K562 (cell line): ENCODE results near the gene ST6GALNAC5. TPM values are rescaled to one million over a fixed set of nuclear protein-coding genes. Genes with fewer than 3 reads are reported as not detected.

Source experiments
- ATAC-seq: fragments of 200-7000 bp; cut with Tn5 transposase; 3 replicates; pipeline ENCODE4 v1.9.1; 2020; ENCODE audit warnings: moderate library complexity
- BruUV-seq: library from RNA; stranded (reverse); fragments of 400-500 nt; replicated peaks from 2 replicates; lab custom pipeline; 2021; lab: Mats Ljungman, UMichigan
- CTCF ChIA-PET: fragments of 300-600 bp; formaldehyde crosslinking; extraction: SDS; loops from one replicate; lab custom pipeline; 2021; ENCODE audit warnings: low intra/inter-chr PET ratio; lab: Yijun Ruan, JAX
- POLR2A ChIA-PET: fragments of 300-600, 350-650 bp; sonication (Branson Sonifier 250); formaldehyde crosslinking; extraction: SDS; loops from one replicate; lab custom pipeline; 2021; ENCODE audit warnings: antibody characterized with exemption, inconsistent platforms; lab: Yijun Ruan, JAX
- DNase-seq, 4 experiments: peaks; one replicate each; pipeline versions ENCODE4 v3.0.0 to v3.0.0-alpha.2; 2011 to 2018; ENCODE audit warnings: low spot score in 3 of 4, mixed read lengths in 3 of 4; ENCODE audit errors: extremely low read depth in 1 of 4
- FAIRE-seq: peaks from 2 replicates; lab custom pipeline; 2011; peaks lifted over from hg19 to GRCh38; lab: Jason Lieb, UNC
- H2AFZ ChIP-seq: 2 replicates; pipeline ENCODE4 v1.6.0; 2011; ENCODE audit warnings: low read depth, low read length, control low read depth, inconsistent platforms
- H3K27ac ChIP-seq: fragments of 200-600 bp; 3 replicates; pipeline ENCODE4 v1.8.0; 2011; ENCODE audit warnings: low read depth, mild to moderate bottlenecking, control low read depth, inconsistent platforms, low read length, moderate library complexity, mixed read lengths; ENCODE audit errors: extremely low read depth
- H3K27me3 ChIP-seq, 2 experiments: fragments of 300-600 bp in 1 of 2; 2 replicates in 1 of 2; 3 replicates in 1 of 2; pipeline versions ENCODE4 v1.6.0 to v1.8.0; 2011; ENCODE audit warnings: inconsistent platforms in 2 of 2, low read length in 2 of 2, mild to moderate bottlenecking in 1 of 2, mixed read lengths in 1 of 2, moderate library complexity in 1 of 2; ENCODE audit not compliant: control insufficient read depth in 2 of 2, insufficient read depth in 2 of 2
- H3K36me3 ChIP-seq: fragments of 300-600 bp; 3 replicates; pipeline ENCODE4 v1.8.0; 2011; ENCODE audit warnings: mild to moderate bottlenecking, low read length, inconsistent platforms; ENCODE audit not compliant: control insufficient read depth, insufficient read depth
- H3K4me1 ChIP-seq, 2 experiments: fragments of 200-600 bp in 1 of 2; replicated peaks in 1 of 2; 2 replicates in 1 of 2; 3 replicates in 1 of 2; pipeline versions ENCODE4 v1.5.1 to v1.8.0; 2011; ENCODE audit warnings: inconsistent platforms in 2 of 2, low read length in 2 of 2, mild to moderate bottlenecking in 1 of 2, mixed read lengths in 1 of 2, moderate library complexity in 1 of 2; ENCODE audit not compliant: control insufficient read depth in 2 of 2, insufficient read depth in 2 of 2
- H3K4me2 ChIP-seq: 2 replicates; pipeline ENCODE4 v1.6.1; 2011; ENCODE audit warnings: low read length, control low read depth, inconsistent platforms, mixed read lengths; ENCODE audit not compliant: insufficient read depth
- H3K4me3 ChIP-seq: fragments of 200-600 bp; sonication (generic), shearing (Covaris generic); 2 replicates; pipeline ENCODE4 v1.5.1; 2016; ENCODE audit warnings: control low read depth, inconsistent platforms
- H3K79me2 ChIP-seq: fragments of 200-600 bp; 3 replicates; pipeline ENCODE4 v1.8.0; 2011; ENCODE audit warnings: low read length, inconsistent platforms; ENCODE audit not compliant: control insufficient read depth, insufficient read depth
- H3K9ac ChIP-seq, 2 experiments: 2 replicates each; pipeline versions ENCODE4 v1.6.0 to v1.6.1; 2011; ENCODE audit warnings: low read depth in 2 of 2, low read length in 2 of 2, control low read depth in 1 of 2, inconsistent platforms in 1 of 2, mild to moderate bottlenecking in 1 of 2, mixed read lengths in 1 of 2; ENCODE audit not compliant: insufficient read depth in 1 of 2
- H3K9me1 ChIP-seq: one replicate; pipeline ENCODE4 v1.6.0; 2011; ENCODE audit warnings: inconsistent platforms, mild to moderate bottlenecking, low read length, moderate library complexity; ENCODE audit not compliant: control insufficient read depth, insufficient read depth
- H3K9me3 ChIP-seq: replicated peaks from 2 replicates; pipeline ENCODE4 v1.5.1; 2011; ENCODE audit warnings: low read depth, low read length, inconsistent platforms; ENCODE audit not compliant: control insufficient read depth, insufficient read depth
- H4K20me1 ChIP-seq: replicated peaks from 2 replicates; pipeline ENCODE4 v1.6.1; 2011; ENCODE audit warnings: low read length, inconsistent platforms, mixed read lengths; ENCODE audit not compliant: control insufficient read depth, insufficient read depth
- ATF7 ChIP-seq: fragments of 450-650 bp; IDR thresholded peaks from 2 replicates; pipeline ENCODE4 v1.7.1; 2014; ENCODE audit warnings: mild to moderate bottlenecking, moderate library complexity
- BCOR ChIP-seq: fragments of 450-650 bp; IDR thresholded peaks from 2 replicates; pipeline ENCODE4 v1.6.1; 2016
- CREB5 ChIP-seq: fragments of 250-450 bp; sonication (Bioruptor Pico); IDR thresholded peaks from 2 replicates; pipeline ENCODE4 v1.5.0; 2020; ENCODE audit warnings: mild to moderate bottlenecking
- DACH1 ChIP-seq: fragments of 450-650 bp; IDR thresholded peaks from 2 replicates; pipeline ENCODE4 v1.6.1; 2018; ENCODE audit not compliant: partially characterized antibody
- HCFC1 ChIP-seq: IDR thresholded peaks from 2 replicates; pipeline ENCODE4 v1.6.1; 2012; ENCODE audit warnings: low read depth, low read length, improper control_type of control experiment
- NCOR1 ChIP-seq: fragments of 450-650 bp; IDR thresholded peaks from 2 replicates; pipeline ENCODE4 v1.6.1; 2016; ENCODE audit warnings: mild to moderate bottlenecking, moderate library complexity
- NFIC ChIP-seq: fragments of 450-650 bp; IDR thresholded peaks from 2 replicates; pipeline ENCODE4 v1.6.1; 2017; ENCODE audit warnings: mild to moderate bottlenecking, inconsistent platforms
- RUNX1 ChIP-seq: sonication (generic); IDR thresholded peaks from 2 replicates; pipeline ENCODE4 v1.6.1; 2016; ENCODE audit warnings: antibody characterized with exemption, low read depth
- SMARCA4 ChIP-seq: fragments of 450-650 bp; IDR thresholded peaks from 2 replicates; pipeline ENCODE4 v1.6.1; 2016
- TEAD1 ChIP-seq, 2 experiments: fragments of 450-650 bp in 1 of 2; sonication (generic) in 1 of 2; formaldehyde crosslinking; IDR thresholded peaks; 2 replicates each; pipeline versions ENCODE4 v1.4.0 to v1.8.0; 2020 to 2022; ENCODE audit warnings: mild to moderate bottlenecking in 2 of 2, missing genetic modification reagents in 1 of 2
- XRCC3 ChIP-seq: fragments of 450-650 bp; IDR thresholded peaks from 2 replicates; pipeline ENCODE4 v1.6.1; 2017; ENCODE audit warnings: mild to moderate bottlenecking, moderate library complexity
- ZBED1 ChIP-seq: IDR thresholded peaks from 2 replicates; pipeline ENCODE4 v1.6.1; 2014
- ZNF224 ChIP-seq: sonication (generic); formaldehyde crosslinking; IDR thresholded peaks from 2 replicates; pipeline ENCODE4 v1.8.0; 2022; ENCODE audit warnings: mild to moderate bottlenecking, missing genetic modification reagents
- ZNF24 ChIP-seq: fragments of 450-650 bp; IDR thresholded peaks from 2 replicates; pipeline ENCODE4 v1.6.1; 2016
- WGBS: fragments of 100-300 bp; shearing (Covaris generic); methylation state at CpG from one replicate; pipeline ENCODE4 v1.1.6; 2016; ENCODE audit warnings: low coverage, mixed read lengths; ENCODE audit not compliant: insufficient coverage; ENCODE audit errors: missing lambda C conversion rate; 5-methylcytosine and 5-hydroxymethylcytosine counted together
- in situ Hi-C: fragments of 300-500 bp; cut with MboI; formaldehyde crosslinking; loops from 4 replicates; pipeline ENCODE4 v1.15.0; 2018; ENCODE audit warnings: inconsistent platforms, mixed read lengths
- intact Hi-C: fragments of 100-400 bp; cut with micrococcal nuclease; formaldehyde crosslinking; loops from 2 replicates; pipeline ENCODE4 v1.14.2; 2022
- polyA plus RNA-seq, 8 experiments: library from polyadenylated mRNA; depleted of rRNA in 4 of 8; stranded (reverse) in 5 of 8; unstranded in 3 of 8; fragments of >200 nt; fragmentation: Nextera tagmentation in 2 of 8; fragmentation: Illumina TruSeq in 1 of 8; extraction: Ambion mirVana in 2 of 8; extraction: Trizol in 1 of 8; gene quantifications; 2 replicates each; pipeline versions ENCODE4 v1.2.1 to v1.2.3, GENCODE V29; 2011 to 2014; ENCODE audit warnings: inconsistent platforms in 1 of 8, missing spikeins in 1 of 8
- total RNA-seq, 7 experiments: library from RNA; depleted of rRNA in 6 of 7; stranded (reverse); fragments of >200 nt in 6 of 7; fragmentation: Illumina TruSeq in 2 of 7; extraction: Trizol in 2 of 7; gene quantifications; 2 replicates each; pipeline versions ENCODE4 v1.2.1 to v1.2.3, GENCODE V29; 2011 to 2021; ENCODE audit warnings: low replicate concordance in 1 of 7
- TF ChIP-seq, protein P1 (sequence below): fragments of 250-450 bp; sonication (Bioruptor Pico); IDR thresholded peaks from 2 replicates; pipeline ENCODE4 v1.5.0; 2020; ENCODE audit warnings: mild to moderate bottlenecking, borderline replicate concordance
- TF ChIP-seq, protein P2 (sequence below): fragments of 450-650 bp; formaldehyde crosslinking; IDR thresholded peaks from 2 replicates; pipeline ENCODE4 v1.4.0; 2020; ENCODE audit warnings: mild to moderate bottlenecking

Gene ST6GALNAC5
- total and polyA plus RNA-seq, 9 of the 15 experiments (the other 6 are each of a cell fraction or from before 2014, with no cell fraction given), result 0.04 to 0.14 TPM; not detected in 7

- H3K36me3 ChIP-seq, result no peaks in the 10 kb centered on the region
- no peaks in the 10 kb centered on the region for H3K79me2 ChIP-seq
- CTCF ChIA-PET, result no interaction called here
- no peaks in the 10 kb centered on the region for H4K20me1 ChIP-seq
- FAIRE-seq, result no peak
- no peak overlapping the region for H3K4me3 ChIP-seq
- DNase-seq, result no peak
- in situ Hi-C loops, result no loop called here
- H3K9me3 ChIP-seq, result no peaks in the 10 kb centered on the region
- ATAC-seq, result no peak
- H3K27me3 ChIP-seq, result no peaks in the 10 kb centered on the region
- no peak overlapping the region for H2AFZ ChIP-seq
- H3K9ac ChIP-seq, result no peak overlapping the region
- no peak overlapping the region for H3K27ac ChIP-seq
- intact Hi-C loops, result no loop called here
- TF ChIP-seq ZBED1 (no peak), HCFC1 (no peak), NCOR1 (no peak), ATF7 (no peak), DACH1 (no peak), ZNF24 (no peak)
- no peaks in the 10 kb centered on the region for H3K9me1 ChIP-seq
- no TSS peak for BruUV-seq
- H3K4me1 ChIP-seq, result no peaks in the 10 kb centered on the region
- no peak overlapping the region for H3K4me2 ChIP-seq
- WGBS, result 3% methylated on average over 2 of the region's 2 CpGs
- POLR2A ChIA-PET, result no interaction called here
Observed at GRCh38 chr1:76861149-76861548, 6.1 kb upstream of the ST6GALNAC5 start.

- DNase-seq (no peak), FAIRE-seq (no peak), ATAC-seq (no peak)
- Histone ChIP-seq H2AFZ (no peak overlapping the region), H3K27me3 (peaks cover 0 to 3% of the 10 kb centered on the region in 2 experiments; a peak in 2 of 5 replicates), H4K20me1 (no peaks in the 10 kb centered on the region), H3K4me2 (no peak overlapping the region), H3K36me3 (no peaks in the 10 kb centered on the region), H3K4me1 (peaks cover 0 to 3% of the 10 kb centered on the region in 2 experiments; a peak in 1 of 5 replicates), H3K27ac (no peak overlapping the region), H3K9me1 (no peaks in the 10 kb centered on the region), H3K9ac (no peak overlapping the region), H3K79me2 (no peaks in the 10 kb centered on the region), H3K4me3 (no peak overlapping the region), H3K9me3 (no peaks in the 10 kb centered on the region)
- BruUV-seq, result no TSS peak
- POLR2A ChIA-PET, result no interaction called here
- intact Hi-C loops, result no loop called here
- CTCF ChIA-PET, result no interaction called here
- in situ Hi-C loops, result no loop called here
- TF ChIP-seq, protein P1, sequence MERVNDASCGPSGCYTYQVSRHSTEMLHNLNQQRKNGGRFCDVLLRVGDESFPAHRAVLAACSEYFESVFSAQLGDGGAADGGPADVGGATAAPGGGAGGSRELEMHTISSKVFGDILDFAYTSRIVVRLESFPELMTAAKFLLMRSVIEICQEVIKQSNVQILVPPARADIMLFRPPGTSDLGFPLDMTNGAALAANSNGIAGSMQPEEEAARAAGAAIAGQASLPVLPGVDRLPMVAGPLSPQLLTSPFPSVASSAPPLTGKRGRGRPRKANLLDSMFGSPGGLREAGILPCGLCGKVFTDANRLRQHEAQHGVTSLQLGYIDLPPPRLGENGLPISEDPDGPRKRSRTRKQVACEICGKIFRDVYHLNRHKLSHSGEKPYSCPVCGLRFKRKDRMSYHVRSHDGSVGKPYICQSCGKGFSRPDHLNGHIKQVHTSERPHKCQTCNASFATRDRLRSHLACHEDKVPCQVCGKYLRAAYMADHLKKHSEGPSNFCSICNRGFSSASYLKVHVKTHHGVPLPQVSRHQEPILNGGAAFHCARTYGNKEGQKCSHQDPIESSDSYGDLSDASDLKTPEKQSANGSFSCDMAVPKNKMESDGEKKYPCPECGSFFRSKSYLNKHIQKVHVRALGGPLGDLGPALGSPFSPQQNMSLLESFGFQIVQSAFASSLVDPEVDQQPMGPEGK, result no peak
- TF ChIP-seq CREB5 (no peak), SMARCA4 (no peak), NFIC (no peak), RUNX1 (no peak), XRCC3 (no peak), BCOR (no peak), TEAD1 (CRISPR knock-in tag; IDR thresholded peaks at IDR 0.05) (no peak), ZNF224 (no peak)
- TF ChIP-seq, protein P2, sequence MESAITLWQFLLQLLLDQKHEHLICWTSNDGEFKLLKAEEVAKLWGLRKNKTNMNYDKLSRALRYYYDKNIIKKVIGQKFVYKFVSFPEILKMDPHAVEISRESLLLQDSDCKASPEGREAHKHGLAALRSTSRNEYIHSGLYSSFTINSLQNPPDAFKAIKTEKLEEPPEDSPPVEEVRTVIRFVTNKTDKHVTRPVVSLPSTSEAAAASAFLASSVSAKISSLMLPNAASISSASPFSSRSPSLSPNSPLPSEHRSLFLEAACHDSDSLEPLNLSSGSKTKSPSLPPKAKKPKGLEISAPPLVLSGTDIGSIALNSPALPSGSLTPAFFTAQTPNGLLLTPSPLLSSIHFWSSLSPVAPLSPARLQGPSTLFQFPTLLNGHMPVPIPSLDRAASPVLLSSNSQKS, result no peak
Observed at GRCh38 chr1:76862447-76862846, 4.8 kb upstream of the ST6GALNAC5 start.
